ENCODE measurements around the gene TNPO2. TPM values are rescaled to one million over a fixed set of nuclear protein-coding genes. Genes with fewer than 3 reads are reported as not detected.

The TNPO2 gene
- total and polyA plus RNA-seq, 2 of the 13 experiments (the other 11 are each of a cell fraction or from before 2014, with no cell fraction given) = 31.7 to 61.0 TPM

DNA sequence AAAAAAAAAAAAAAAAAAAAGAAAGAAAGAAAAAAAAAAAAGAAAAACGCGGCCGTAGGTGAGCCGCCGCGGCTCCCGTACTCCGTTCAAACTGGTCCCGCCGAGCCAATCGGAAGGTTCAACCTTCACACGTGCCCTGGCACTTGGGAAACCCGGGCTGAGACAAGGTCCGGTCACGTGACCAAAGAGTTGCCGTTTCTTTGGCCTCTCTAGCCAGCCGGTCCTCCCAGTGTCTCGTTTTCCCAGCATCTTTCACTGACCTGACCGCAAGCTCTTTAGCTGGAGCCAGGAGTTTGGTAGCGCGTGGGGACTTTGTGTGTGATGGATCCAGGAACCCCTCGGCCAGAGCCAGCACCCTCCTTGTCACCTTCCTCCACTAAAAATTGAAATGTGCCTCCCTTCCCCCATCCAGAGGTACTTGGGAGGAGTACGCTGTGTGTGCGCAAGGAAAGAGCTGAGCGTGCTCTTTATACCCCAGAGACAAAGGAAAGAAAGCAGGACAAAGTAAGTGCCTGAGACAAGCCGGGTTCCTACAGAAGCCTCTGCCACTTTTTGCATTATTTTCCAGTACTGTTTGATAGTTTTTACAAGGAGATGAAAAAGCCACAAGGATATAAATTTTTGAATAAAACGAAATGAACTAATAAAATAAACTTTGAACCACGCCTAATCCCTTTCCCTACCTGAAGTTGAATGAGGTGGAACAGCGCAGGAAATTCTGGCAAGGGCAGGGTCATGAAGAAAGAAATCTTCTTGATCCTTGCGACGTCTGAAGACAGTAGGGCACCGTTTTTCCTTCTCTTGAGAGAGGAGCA lies 959 bp downstream of the TNPO2 start (continued):
- TF ChIP-seq MAF1 (CRISPR knock-in tag; IDR thresholded peaks at IDR 0.05; ENCODE audit: borderline replicate concordance) (no peak), EZH2 (conservative IDR thresholded peaks at IDR 0.05; ENCODE audit: low read depth, low read length) (no peak), ZNF891 (CRISPR knock-in tag; IDR thresholded peaks at IDR 0.05) (no peak), ZNF746 (CRISPR knock-in tag; IDR thresholded peaks at IDR 0.05) (no peak), EED (CRISPR knock-in tag; IDR thresholded peaks at IDR 0.05) (no peak), SP4 (CRISPR knock-in tag; IDR thresholded peaks at IDR 0.05) (peak; percentile 29; the same call in 1 of the 2 replicates), ZNF496 (CRISPR knock-in tag; IDR thresholded peaks at IDR 0.05; ENCODE audit: insufficient replicate concordance) (no peak), ZNF34 (CRISPR knock-in tag; IDR thresholded peaks at IDR 0.05; ENCODE audit: borderline replicate concordance) (no peak), SP2 (CRISPR knock-in tag; IDR thresholded peaks at IDR 0.05) (peak; percentile 32; the same call in 1 of the 2 replicates), GFI1 (CRISPR knock-in tag; IDR thresholded peaks at IDR 0.05; ENCODE audit: borderline replicate concordance) (no peak)
- TF ChIP-seq, protein P1, sequence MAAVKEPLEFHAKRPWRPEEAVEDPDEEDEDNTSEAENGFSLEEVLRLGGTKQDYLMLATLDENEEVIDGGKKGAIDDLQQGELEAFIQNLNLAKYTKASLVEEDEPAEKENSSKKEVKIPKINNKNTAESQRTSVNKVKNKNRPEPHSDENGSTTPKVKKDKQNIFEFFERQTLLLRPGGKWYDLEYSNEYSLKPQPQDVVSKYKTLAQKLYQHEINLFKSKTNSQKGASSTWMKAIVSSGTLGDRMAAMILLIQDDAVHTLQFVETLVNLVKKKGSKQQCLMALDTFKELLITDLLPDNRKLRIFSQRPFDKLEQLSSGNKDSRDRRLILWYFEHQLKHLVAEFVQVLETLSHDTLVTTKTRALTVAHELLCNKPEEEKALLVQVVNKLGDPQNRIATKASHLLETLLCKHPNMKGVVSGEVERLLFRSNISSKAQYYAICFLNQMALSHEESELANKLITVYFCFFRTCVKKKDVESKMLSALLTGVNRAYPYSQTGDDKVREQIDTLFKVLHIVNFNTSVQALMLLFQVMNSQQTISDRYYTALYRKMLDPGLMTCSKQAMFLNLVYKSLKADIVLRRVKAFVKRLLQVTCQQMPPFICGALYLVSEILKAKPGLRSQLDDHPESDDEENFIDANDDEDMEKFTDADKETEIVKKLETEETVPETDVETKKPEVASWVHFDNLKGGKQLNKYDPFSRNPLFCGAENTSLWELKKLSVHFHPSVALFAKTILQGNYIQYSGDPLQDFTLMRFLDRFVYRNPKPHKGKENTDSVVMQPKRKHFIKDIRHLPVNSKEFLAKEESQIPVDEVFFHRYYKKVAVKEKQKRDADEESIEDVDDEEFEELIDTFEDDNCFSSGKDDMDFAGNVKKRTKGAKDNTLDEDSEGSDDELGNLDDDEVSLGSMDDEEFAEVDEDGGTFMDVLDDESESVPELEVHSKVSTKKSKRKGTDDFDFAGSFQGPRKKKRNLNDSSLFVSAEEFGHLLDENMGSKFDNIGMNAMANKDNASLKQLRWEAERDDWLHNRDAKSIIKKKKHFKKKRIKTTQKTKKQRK (IDR thresholded peaks at IDR 0.05; ENCODE audit: low read length) = no peak
- TF ChIP-seq, protein P2, sequence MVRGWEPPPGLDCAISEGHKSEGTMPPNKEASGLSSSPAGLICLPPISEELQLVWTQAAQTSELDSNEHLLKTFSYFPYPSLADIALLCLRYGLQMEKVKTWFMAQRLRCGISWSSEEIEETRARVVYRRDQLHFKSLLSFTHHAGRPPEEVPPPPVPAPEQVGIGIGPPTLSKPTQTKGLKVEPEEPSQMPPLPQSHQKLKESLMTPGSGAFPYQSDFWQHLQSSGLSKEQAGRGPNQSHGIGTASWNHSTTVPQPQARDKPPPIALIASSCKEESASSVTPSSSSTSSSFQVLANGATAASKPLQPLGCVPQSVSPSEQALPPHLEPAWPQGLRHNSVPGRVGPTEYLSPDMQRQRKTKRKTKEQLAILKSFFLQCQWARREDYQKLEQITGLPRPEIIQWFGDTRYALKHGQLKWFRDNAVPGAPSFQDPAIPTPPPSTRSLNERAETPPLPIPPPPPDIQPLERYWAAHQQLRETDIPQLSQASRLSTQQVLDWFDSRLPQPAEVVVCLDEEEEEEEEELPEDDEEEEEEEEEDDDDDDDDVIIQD (CRISPR knock-in tag; IDR thresholded peaks at IDR 0.05; ENCODE audit: low read depth) = no peak
- TF ChIP-seq, protein P3, sequence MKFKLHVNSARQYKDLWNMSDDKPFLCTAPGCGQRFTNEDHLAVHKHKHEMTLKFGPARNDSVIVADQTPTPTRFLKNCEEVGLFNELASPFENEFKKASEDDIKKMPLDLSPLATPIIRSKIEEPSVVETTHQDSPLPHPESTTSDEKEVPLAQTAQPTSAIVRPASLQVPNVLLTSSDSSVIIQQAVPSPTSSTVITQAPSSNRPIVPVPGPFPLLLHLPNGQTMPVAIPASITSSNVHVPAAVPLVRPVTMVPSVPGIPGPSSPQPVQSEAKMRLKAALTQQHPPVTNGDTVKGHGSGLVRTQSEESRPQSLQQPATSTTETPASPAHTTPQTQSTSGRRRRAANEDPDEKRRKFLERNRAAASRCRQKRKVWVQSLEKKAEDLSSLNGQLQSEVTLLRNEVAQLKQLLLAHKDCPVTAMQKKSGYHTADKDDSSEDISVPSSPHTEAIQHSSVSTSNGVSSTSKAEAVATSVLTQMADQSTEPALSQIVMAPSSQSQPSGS (CRISPR knock-in tag; IDR thresholded peaks at IDR 0.05) = peak; percentile 71
- TF ChIP-seq, protein P4, sequence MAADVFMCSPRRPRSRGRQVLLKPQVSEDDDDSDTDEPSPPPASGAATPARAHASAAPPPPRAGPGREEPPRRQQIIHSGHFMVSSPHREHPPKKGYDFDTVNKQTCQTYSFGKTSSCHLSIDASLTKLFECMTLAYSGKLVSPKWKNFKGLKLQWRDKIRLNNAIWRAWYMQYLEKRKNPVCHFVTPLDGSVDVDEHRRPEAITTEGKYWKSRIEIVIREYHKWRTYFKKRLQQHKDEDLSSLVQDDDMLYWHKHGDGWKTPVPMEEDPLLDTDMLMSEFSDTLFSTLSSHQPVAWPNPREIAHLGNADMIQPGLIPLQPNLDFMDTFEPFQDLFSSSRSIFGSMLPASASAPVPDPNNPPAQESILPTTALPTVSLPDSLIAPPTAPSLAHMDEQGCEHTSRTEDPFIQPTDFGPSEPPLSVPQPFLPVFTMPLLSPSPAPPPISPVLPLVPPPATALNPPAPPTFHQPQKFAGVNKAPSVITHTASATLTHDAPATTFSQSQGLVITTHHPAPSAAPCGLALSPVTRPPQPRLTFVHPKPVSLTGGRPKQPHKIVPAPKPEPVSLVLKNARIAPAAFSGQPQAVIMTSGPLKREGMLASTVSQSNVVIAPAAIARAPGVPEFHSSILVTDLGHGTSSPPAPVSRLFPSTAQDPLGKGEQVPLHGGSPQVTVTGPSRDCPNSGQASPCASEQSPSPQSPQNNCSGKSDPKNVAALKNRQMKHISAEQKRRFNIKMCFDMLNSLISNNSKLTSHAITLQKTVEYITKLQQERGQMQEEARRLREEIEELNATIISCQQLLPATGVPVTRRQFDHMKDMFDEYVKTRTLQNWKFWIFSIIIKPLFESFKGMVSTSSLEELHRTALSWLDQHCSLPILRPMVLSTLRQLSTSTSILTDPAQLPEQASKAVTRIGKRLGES (CRISPR knock-in tag; IDR thresholded peaks at IDR 0.05; ENCODE audit: borderline replicate concordance) = no peak
- TF ChIP-seq, protein P5, sequence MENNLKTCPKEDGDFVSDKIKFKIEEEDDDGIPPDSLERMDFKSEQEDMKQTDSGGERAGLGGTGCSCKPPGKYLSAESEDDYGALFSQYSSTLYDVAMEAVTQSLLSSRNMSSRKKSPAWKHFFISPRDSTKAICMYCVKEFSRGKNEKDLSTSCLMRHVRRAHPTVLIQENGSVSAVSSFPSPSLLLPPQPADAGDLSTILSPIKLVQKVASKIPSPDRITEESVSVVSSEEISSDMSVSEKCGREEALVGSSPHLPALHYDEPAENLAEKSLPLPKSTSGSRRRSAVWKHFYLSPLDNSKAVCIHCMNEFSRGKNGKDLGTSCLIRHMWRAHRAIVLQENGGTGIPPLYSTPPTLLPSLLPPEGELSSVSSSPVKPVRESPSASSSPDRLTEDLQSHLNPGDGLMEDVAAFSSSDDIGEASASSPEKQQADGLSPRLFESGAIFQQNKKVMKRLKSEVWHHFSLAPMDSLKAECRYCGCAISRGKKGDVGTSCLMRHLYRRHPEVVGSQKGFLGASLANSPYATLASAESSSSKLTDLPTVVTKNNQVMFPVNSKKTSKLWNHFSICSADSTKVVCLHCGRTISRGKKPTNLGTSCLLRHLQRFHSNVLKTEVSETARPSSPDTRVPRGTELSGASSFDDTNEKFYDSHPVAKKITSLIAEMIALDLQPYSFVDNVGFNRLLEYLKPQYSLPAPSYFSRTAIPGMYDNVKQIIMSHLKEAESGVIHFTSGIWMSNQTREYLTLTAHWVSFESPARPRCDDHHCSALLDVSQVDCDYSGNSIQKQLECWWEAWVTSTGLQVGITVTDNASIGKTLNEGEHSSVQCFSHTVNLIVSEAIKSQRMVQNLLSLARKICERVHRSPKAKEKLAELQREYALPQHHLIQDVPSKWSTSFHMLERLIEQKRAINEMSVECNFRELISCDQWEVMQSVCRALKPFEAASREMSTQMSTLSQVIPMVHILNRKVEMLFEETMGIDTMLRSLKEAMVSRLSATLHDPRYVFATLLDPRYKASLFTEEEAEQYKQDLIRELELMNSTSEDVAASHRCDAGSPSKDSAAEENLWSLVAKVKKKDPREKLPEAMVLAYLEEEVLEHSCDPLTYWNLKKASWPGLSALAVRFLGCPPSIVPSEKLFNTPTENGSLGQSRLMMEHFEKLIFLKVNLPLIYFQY (CRISPR knock-in tag; IDR thresholded peaks at IDR 0.05; ENCODE audit: borderline replicate concordance) = 0 out of 2 replicates have a peak, but pooled peaks have one; percentile 9
